Kidney glomerular epithelial cell (primary cell): ENCODE results near the gene SKOR2.

Experiments
- DNase-seq: peaks from one replicate; lab custom pipeline; 2025; lab: John Stamatoyannopoulos, UW

The SKOR2 gene, protein sequence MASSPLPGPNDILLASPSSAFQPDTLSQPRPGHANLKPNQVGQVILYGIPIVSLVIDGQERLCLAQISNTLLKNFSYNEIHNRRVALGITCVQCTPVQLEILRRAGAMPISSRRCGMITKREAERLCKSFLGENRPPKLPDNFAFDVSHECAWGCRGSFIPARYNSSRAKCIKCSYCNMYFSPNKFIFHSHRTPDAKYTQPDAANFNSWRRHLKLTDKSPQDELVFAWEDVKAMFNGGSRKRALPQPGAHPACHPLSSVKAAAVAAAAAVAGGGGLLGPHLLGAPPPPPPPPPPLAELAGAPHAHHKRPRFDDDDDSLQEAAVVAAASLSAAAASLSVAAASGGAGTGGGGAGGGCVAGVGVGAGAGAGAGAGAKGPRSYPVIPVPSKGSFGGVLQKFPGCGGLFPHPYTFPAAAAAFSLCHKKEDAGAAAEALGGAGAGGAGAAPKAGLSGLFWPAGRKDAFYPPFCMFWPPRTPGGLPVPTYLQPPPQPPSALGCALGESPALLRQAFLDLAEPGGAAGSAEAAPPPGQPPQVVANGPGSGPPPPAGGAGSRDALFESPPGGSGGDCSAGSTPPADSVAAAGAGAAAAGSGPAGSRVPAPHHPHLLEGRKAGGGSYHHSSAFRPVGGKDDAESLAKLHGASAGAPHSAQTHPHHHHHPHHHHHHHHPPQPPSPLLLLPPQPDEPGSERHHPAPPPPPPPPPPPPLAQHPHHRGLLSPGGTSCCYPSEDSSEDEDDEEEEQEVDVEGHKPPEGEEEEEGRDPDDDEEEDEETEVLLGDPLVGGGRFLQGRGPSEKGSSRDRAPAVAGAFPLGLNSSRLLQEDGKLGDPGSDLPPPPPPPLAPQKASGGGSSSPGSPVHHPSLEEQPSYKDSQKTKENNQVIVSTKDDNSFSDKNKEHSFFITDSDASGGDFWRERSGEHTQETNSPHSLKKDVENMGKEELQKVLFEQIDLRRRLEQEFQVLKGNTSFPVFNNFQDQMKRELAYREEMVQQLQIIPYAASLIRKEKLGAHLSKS

DNA sequence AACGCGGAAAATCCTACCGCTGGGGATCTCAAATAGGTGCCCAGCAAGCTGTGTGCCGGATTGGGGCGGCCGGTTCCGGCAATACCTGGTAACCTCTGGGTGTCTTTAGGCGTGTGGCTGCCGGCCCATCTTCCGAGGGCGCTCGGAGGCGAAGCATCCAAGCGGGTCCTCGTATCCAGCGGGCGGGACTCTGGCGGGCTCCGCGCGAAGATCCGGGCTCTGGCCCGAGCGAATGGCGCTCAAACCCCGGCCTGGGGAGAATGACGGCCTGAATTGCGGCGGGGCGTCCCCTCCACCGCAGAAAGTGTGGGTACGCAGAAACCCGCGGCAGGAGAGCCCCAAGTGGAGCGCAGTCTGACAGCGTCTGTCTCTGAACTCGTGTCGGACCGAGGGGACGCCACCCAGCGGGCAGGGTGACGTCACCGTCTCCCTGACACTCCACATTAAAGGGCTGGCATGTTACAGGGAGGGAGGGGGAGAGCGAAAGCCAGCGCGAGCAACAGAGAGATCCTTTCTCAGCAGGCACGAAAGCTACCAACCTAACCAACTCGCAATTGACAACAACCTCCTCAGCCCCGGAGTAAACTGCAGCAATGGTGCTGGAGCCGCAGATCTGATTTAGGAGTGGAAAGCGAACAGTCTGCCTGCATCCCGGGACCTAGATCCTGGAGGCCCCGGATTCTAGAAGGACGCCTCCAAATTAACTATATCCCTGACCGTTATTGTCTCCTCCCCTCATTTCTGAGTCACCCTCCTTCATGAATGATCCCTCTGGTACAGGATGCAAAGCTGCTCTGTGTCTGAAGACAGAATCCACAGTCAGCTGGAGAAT is at the start of gene SKOR2:
TSS of gene SKOR2 (minus strand) at position 372 of the 832 bp plus-strand sequence. CDS start 2,477 bp downstream, outside the sequence.
- DNase-seq = no peak

DNA sequence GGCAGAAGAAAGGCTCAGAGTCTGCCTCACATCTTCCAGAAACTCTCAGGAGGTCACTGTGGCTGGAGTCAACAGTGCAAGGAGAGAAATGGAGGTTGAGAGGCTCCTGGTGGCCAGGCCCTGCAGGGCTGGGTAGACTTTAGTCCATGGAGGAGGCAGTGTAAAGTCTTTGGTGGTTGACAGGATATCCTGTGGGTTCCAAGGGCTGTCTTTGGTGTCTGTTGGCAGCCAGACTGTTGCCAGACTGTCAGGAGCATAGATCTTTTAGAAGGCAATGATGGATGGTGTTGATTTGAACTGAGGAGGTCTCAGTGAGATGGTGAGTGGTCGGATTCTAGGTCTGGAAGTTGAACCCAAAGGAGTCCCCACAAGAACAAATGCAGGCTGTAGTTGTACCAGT is 45.0 kb upstream of the SKOR2 start:
- no peak for DNase-seq

DNA sequence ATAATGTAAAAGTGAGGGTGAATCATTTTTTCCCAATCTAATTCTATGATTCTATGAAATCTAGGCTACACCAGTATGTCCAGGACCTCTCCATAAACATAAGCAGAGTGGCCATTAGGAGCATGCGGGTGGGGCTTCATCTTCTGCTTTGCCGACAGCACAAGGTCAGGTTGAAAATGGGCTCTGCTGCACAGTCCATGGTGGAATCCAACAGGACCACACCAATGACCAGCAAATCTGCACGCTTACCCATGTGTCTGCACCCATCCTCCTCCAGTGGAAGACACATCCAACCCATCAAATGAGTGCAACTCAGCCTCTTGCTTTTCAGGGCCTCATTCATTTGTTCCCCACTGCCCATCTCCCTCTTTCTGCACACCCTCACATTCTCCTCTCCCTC is 43.3 kb upstream of the SKOR2 start:
- DNase-seq = no peak

DNA sequence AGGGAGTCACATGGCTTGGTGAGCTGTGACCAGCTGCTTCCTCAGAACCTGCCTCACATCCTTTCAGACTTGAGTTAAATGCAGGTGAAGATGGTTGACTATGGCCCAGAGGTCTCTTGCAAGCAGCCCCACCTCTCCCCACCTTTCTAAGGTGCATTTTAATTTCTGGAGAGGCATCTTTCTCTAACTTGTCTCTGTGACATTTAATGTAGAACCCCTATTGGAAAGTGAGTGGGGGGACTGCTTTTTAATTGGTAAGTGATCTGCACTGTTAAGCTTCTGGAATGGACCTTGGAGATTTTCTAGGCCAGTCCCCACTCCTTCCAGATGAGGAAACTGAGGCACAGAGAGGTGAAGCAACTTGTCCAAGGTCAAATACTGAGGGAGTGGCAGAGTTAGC is 37.3 kb upstream of the SKOR2 start:
- DNase-seq = no peak

DNA sequence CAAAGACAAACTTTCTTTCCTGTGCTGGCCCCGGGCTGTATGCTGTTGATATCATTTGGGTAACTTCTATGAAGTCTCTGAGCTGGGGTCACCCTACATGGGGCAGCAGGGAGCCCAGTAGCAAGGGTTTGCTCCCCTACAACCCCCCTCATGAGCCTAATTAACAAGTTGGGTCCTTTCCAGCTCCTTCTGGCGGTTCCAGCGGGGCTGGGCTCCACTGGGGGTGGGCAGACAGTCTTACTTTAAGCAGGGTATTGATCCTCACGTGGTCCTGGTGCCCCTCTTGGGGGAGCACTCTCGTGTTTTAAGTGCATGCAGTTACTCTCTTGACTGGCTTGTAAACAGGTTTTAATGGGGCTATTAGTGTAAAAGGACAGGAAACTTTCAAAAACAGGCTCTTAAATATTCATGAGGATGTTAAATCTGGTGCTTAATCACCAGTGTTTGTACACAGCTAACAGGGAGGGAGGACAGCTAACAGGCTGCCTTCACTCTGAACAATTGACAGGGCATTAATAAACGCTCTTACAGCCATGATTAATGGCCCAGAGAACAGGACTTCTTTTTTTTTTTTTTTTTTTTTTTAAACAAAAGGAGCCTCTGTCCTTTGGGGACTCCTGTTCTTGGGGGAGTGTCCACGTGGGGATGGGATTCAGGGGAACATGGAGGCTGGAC is 36.6 kb upstream of the SKOR2 start:
- no peak for DNase-seq

DNA sequence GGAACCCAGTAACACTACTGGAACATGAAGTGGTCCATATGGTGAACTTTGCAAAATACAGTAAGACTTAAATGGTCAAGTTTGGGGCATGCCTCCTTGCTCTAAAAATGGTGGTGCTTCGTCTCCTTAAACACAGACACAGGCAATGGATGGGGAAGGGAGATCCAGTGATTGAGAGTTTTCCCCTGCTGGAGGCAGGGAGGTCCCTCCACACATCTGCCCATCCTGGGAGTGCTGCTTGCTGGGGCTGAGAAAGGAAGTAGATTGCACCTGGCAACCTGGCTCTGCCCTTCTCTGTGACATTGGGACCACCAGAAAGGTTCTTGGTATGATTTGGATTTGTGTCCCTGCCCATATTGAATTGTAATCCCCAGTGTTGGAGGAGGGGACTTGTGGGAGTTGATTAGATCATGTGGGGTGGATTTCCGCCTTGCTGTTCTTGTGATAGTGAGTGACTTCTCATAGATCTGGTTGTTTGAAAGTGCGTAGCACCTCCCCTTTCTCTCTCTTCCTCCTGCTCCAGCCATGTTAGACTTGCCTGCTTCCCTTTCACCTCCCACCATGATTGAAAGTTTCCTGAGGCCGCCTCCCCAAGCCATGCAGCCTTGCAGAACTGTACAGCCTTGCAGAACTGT is 35.4 kb upstream of the SKOR2 start:
- DNase-seq = no peak

DNA sequence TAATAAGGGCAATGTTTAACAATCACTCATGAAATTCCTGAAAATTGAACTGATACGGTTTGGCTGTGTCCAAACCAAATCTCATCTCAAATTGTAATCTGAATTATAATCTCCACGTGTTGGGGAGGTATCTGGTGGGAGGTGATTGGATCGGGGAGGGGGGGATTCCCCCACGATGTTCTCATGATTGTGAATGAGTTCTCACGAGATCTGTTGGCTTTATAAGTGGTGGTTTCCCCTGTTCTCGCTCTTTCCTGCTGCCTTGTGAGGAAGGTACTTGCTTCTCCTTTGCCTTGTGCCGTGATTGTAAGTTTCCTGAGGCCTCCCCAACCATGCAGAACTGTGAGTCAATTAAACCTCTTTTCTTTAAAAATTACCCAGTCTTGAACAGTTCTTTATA is 34.0 kb upstream of the SKOR2 start:
- DNase-seq = no peak

DNA sequence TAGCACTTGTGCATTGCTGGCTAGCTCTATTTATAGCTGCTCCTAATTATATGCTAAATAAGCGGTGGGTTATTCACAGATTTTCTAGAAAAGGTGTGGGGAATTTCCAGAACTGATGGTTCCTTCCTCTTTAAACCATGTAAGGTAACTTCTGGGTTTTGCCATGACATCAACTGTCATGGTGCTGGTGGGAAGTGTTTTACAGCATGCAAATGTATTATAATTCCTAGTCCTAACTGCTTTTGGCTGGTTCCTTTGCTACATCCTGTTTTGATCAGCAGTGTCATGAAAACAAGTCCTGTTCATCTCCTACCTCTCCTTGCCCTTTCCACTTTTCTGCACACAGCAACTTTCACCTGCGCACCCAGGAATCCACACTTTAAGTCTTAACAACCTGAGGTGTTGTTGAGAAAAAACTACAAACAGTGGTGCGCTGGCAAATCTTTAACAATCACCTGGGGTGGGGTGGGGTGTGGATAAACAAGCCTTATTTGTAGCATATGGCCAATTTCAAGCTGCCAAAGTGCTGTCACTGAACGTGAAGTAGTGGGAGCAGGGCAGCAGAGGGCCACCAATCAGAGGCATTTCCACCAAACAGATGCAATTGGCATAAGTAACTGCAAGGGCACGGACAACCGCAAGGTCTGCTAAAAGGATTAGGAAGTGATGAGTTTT is 33.4 kb upstream of the SKOR2 start:
- no peak for DNase-seq

DNA sequence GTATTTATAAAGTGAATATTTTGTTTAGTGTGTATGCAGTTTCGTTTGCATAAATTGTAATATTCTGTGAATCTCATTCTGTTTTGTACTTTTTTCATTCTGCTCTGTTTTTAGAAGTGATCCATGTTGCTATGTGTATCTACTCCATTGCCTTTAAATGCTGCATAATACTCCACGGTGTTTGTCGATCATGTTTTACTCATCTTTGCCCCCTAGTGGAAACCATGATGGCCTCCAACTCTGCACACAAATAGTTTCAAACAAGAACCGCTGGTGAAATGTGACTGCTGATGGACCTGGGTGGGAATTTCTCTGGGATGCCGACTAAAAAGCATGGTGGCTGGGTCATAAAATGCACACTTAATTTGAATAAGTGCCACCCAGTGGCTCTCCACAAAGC is 32.0 kb upstream of the SKOR2 start:
- DNase-seq = no peak

DNA sequence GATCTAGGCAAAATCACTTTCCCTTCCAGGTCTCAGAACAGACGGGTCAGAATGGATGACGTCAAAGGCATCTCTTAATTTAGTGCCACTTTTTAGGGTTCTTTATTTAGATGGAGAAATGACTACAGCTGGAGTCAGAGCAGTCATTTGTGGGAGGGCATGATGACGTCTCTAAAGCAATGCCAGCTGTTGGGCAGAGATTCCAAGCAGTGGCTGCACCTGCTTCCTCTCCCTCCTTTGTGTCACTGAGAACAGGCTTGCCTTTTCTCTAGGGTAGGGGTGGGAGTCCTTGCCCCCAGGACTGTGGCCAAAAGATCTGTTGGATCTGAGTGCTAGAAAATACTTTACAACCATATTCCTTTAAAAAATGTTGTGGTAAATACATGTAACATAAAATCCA is 28.7 kb upstream of the SKOR2 start:
- no peak for DNase-seq

DNA sequence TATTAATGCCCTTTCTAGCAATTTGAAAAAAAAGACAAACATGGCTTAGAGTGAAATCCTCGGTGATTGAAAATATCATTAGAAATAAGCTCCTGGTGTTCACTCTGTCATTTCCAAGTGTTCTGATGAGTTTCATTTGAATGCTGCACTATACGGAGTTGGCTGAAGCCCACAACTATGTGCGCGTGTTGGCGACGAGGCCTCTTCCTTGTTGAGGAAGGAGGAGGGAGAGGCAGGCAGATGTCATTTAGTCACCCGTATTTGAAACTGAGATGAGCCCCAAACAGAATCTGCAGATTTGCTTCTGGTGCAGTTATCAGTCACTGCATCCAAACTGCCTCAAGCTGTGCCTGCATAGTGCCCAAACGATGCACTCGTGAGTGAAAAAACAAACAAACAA is 23.5 kb upstream of the SKOR2 start:
- DNase-seq = no peak

DNA sequence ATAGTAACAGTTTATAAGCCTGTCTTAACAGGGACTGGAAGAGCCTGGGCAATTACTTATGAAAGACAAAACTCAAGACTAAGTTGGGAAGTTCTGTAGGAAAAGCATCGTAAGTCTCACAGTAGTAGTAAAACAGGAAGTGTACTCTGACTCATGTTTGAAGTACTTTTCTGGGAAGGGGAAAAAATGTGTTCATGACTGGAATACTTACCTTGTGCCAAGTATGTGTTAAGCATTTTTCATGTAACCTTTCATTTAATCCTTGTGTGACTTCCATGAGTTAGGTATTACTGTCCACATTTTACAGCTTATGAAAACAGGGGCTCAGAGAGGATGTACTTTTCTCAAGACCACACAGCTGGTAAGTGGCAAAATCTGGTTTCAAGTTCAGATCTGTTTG is 13.7 kb upstream of the SKOR2 start:
- no peak for DNase-seq

DNA sequence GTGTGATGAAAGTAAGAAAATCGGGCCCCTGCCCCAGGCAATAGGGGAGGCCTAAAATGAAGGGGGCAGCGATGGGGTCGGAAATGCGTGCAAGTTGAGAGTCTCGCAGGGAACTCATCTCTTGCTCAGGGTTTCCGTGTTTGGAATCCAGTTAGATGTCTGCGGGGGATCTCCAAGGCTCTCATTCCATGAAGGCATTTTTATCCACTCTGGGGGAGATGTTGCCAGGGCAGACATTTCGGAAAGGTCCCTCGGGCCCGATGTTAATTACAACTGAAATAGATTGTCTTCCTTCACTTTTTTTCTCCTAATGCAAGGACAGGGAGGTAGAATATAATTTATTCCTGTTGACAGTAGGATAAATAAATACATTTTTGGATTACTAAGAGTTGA is 12.8 kb upstream of the SKOR2 start:
- DNase-seq = no peak

DNA sequence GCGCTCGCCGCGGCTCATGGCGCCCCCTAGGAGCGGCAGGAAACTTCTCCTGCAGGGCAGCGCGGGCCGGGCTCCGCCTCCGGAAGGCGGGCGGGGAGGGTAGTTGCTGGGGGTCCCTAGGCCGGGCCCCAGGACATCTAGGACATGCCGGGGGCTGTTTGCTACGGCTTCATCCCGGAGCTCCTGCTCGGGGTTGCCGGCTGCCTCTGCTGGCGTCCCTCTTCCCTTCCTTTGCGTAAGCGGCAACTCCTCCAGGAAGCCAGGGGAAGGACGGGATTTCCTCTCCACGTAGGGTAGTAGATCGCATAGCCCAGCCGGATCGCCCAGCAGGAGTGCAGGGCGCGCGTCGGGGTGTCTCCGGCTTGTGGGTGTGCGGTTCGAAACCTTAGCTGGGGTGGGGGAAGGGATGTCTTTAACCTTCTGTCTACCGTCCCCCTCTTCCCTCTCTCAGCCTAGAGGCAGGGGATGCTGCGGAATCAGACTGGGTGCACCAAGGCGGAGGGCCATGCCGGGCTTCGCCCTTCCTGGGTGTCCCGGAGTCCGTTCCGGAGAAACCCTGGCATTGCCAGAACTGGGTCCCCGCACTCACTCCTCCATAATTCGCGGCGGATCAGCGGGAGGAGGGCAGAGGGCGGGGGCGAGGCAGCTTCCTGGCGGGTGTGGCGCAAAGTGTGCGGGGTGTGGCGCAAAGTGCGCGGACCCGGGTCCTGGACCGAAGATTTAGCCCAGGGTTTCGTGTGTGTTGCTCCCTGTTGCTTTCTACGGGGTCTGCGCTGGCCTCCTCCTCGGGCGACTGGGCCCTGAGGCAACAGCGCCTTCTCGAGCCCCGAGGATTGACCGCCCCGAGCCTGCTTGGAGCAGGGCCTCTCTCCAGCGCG is 12.2 kb upstream of the SKOR2 start:
- no peak for DNase-seq

DNA sequence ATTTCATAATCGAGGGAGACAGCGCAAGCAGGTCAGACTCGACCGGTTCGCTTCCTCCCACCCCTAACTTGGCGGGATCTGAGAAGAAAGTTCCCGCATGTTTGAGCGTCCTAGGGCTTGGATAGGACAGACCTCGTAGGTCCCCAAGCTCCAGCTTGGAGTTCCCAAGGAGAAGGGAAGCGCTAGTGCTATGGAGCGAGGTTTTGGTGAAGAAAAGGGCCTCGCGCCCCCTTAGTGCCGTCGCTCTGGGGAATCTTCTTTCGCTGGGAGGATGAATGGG is 11.6 kb upstream of the SKOR2 start:
- no peak for DNase-seq

DNA sequence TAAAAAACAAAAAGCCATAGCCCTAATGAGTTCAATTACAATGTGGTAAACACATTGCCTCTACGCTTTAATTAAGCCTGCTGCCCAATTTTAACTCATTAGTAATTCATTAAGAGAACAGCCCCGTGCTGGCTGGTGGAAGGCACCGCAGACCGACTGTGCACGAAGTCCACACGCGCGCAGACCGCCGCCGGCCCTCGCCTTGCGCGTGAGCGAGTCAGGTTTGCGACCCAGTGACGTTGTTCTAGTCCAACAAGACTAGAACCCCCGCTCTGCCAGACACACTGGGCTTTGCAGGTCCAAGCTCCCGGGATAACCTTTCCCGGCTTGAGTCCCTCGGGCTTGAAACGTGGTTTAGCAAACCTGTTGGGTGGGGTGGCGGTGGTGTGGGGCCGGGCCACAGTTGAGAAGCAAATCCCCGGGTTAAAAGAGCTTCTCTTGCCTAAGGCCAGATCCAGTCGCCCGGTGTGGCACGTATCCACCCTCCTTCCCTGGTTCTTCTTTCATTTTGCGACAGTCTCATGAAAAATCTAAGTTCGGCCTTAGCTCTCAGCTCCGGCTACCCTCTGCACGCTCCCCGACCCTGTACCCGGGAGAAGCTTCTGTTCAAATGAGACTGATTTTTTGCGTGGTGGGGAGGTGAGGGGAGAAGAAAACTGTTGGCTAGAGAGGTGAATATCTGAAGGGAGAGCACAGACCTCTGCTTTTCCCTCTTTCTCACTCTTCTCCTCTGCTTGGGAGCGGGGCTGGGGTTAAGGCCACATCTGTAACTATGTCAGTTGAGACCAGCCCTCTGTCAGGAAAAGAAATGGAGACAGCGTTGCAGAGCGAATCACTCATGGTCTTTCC is 11.1 kb upstream of the SKOR2 start:
- DNase-seq = no peak

DNA sequence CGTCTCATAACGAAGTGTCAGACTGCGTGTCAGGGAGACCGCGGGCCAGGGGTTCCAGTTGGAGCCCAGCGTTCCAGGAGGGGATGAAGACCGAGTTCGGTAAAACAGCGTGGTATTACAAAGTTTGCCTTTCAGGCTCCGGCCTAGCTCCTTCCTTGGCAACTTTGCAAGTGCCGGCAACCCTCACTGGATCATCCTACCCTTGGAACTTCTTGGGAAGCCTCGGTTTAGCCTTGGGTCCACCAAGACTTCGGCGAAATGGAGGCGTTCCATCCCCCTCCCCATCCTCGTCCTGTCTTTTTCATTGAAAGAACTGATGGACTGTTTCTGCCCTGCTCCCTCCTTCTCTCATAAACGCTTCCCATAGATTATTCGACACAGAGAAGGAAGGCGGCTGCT is 10.4 kb upstream of the SKOR2 start:
- no peak for DNase-seq

DNA sequence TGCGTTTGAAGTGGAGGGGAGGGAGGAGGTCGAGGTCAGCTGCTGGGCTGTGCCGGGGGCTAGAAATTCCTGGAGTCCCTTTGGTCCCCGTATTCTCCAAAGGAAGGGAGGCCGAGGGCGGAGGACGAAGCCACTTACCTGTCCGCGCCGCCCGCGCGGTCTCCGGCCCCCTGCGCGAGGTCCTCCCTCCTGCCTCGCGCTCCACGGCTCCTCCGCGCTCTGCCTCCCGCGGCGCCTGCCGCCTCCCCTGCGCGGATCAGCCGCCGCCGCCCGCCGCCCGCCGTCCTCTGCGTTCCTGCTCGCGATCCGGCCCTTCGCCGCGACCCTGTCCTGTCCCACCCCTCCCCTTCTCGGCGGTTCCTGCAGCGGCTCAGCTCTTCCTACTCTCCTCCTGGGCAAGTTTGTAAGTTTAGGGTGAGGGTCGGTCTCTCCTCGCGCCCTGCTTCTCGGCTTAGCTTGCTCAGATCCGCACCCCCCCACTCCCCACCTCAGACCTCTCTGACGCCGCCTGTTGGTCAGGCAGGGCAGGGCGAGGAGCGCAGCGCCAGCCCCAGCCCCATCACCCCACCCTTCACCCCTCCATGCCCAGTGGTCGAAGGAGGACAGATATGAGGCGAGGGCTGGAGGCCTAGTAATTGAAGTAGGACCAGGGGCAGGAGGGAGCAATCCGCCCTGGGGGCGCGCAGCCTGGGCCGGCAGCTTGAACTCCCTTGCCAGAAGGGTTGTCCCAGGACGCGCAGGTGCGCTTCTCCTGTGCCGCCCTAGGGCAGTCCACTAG is 9.7 kb upstream of the SKOR2 start:
- DNase-seq = no peak
